ENCODE results near the gene MYO1D. TPM values are rescaled to one million over a fixed set of nuclear protein-coding genes. Genes with fewer than 3 reads are reported as not detected.
A peak's percentile ranks its signal among the peaks of the same experiment; 100 is the strongest.

MYO1D gene
- total and polyA plus RNA-seq, 5 experiments from 2014 or later = 1.3 to 9.7 (median 3.1) TPM

DNA sequence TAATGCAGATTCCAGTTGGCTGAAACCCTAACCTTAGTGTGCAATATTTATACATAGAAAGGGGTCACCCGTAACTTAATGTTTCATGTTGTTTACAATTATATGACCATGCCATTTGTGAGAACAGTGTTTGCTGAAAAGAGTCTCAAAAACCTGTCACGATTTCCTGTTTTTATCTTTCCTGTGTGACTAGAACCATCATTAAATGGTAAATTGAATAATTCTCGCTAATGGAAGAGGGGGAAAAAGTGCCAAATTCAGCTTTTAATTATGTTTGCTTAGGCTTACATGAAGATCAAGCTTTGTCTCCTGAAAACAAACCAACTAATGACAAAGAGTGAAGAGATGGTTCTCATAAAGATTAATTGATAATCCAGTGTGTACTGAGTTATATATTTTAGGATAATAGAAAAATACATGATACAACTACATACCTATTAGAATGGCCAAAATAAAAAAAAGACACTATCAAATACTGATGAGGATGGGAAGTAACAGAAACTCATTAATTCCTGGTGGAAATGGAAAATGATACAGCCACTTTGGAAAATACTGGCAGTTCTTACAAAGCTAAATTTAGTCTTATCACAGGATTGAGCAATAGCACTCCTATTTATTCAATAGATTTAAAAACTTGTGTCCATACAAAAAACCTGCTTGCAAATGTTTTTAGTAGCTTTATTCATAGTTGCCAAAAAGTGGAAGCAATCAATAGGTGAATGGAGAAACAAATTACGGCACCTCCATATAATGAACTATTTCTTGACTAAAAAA lies 248.5 kb downstream of the MYO1D start:
- Mint-ChIP-seq H3K36me3 (no peaks in the 10 kb centered on the region), H3K4me1 (no peaks in the 10 kb centered on the region), H3K27ac (no peak overlapping the region), H3K27me3 (peaks cover 0 to 2% (median 0%) of the 10 kb centered on the region in 5 donors), H3K4me3 (no peak overlapping the region), H3K9me3 (no peaks in the 10 kb centered on the region)
- ATAC-seq (no peak), DNase-seq (no peak)
- POLR2A ChIA-PET = no interaction called here

DNA sequence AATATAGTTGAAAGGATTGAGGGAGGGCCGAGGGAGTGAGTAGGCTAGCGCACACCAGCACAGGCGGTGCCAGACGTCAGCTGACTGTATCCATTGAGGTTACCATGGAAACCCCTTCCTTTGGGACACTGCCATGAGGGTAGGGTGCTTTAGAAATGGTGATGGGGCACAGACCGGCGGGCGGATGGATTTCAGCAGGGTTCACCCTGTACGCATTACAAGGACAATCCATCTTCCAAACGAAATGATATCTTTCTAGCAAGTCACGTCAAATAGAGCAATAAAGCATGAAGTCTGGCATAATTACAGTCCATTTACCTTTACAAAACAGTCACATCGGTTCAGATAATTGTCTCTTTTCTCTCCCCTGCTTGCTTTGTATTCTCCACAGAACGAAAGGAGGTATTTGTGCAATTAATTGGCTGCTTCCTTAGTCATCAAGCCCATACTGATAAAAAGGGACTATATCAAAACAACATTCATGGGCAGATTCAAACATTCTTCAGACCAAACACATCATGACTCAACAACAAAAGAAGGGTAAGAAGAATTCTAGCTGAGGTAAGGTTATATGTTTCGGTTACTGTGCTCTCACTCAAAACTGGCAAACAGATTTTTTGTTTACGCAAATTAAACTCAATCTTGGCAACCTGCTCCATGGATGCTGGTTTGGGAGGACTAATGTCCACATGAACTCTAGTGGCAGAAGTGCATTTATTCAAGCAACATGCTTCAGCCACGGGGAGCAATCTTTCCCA lies 249.5 kb downstream of the MYO1D start:
- Mint-ChIP-seq H3K4me3 (no peak overlapping the region), H3K27ac (no peak overlapping the region), H3K9me3 (no peaks in the 10 kb centered on the region), H3K36me3 (no peaks in the 10 kb centered on the region), H3K27me3 (peaks cover 0 to 2% (median 0%) of the 10 kb centered on the region in 5 donors), H3K4me1 (no peaks in the 10 kb centered on the region)
- POLR2A ChIA-PET = no interaction called here
- no peak for DNase-seq
- no peak for ATAC-seq

DNA sequence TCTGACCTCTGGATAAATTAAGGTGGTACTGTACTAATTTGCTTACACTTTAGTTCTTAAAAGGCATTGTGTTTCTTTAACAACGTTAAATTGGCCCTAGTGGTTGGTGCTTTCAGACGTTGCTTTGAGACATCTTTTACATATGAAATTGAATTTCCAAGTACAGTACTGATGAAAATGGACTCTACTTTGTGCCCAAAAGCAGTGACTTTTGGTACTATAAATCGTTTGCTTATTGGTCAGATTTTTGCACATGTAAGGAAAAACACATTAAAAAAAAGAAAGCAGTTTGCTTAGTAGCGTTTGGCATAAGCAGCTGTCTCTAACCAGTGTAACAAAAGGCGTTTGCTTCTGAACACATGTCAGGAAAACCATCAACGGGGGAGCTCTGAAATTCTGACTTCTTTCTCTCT lies 250.5 kb downstream of the MYO1D start:
- peaks cover 0 to 2% (median 0%) of the 10 kb centered on the region in 5 donors for H3K27me3 Mint-ChIP-seq
- POLR2A ChIA-PET = no interaction called here
- no peaks in the 10 kb centered on the region for H3K9me3 Mint-ChIP-seq
- no peak for ATAC-seq
- no peak for DNase-seq
- H3K36me3 Mint-ChIP-seq = no peaks in the 10 kb centered on the region
- H3K4me3 Mint-ChIP-seq = no peak overlapping the region
- H3K27ac Mint-ChIP-seq = no peak overlapping the region
- H3K4me1 Mint-ChIP-seq = no peaks in the 10 kb centered on the region

DNA sequence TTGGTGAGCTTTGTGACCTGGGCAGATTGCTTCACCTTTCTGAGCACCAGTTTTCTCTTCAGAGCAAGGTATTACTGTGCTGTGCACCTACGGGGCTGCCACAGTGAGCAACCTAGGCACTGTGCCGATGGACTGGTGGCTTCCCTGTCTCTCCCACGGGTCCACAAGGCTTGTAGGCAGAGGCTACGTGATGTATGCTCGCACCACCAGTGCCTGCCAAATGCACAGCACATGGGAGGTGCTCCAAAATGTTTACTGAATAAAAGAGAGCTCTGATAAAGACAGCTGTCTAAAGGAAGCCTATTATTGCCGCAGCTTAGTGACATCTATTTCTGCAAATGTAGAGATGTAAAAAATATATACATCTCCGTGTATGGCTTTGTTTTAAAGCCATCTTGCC lies 251.0 kb downstream of the MYO1D start:
- DNase-seq (no peak), ATAC-seq (no peak)
- Mint-ChIP-seq H3K4me1 (no peaks in the 10 kb centered on the region), H3K27ac (no peak overlapping the region), H3K4me3 (no peak overlapping the region), H3K9me3 (no peaks in the 10 kb centered on the region), H3K27me3 (peaks cover 0 to 2% (median 0%) of the 10 kb centered on the region in 5 donors), H3K36me3 (no peaks in the 10 kb centered on the region)
- POLR2A ChIA-PET = no interaction called here

DNA sequence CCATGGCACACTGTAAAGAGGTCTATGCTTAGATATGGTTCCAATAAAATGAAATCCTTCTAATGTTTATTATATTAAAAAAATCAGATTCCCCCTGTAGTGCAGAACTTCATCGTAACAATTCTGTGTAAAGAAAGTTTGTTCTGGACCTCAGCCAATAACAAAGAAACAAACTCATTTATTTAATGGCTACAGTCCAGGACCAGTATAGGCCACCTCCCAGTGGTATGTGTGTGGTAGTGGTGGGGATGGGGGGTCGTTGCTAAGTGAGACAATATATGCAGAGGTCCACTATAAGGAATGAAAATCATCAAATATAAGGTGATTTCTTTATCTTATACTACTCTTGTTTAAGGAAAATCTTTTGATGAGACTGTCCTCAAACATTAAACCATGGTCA lies 253.7 kb downstream of the MYO1D start:
- no peak for DNase-seq
- Mint-ChIP-seq H3K4me1 (no peaks in the 10 kb centered on the region), H3K4me3 (no peak overlapping the region), H3K36me3 (no peaks in the 10 kb centered on the region), H3K9me3 (no peaks in the 10 kb centered on the region), H3K27me3 (no peaks in the 10 kb centered on the region), H3K27ac (no peak overlapping the region)
- ATAC-seq = no peak
- POLR2A ChIA-PET = no interaction called here

DNA sequence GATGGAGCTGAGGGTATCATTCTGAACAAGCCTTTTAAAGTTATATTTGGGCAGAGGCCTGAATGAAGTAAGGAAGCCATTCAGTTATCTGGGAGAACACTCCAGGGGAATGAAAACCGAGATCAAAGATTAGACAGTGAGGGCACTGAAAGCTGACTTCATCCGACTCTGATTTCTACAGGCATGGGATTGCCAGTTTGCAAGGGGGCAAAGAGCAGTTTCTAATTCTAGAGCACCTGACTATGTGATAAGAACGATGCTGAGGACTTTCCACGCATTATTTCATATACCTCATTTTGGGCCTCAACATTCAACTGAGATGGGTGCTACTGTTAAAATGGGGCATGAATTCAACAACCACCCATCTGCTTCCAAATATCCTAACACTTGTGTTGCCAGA lies 254.4 kb downstream of the MYO1D start:
- DNase-seq = no peak
- Mint-ChIP-seq H3K27ac (no peak overlapping the region), H3K9me3 (no peaks in the 10 kb centered on the region), H3K4me3 (no peak overlapping the region), H3K36me3 (no peaks in the 10 kb centered on the region), H3K27me3 (no peaks in the 10 kb centered on the region), H3K4me1 (no peaks in the 10 kb centered on the region)
- no peak for ATAC-seq
- POLR2A ChIA-PET = no interaction called here

DNA sequence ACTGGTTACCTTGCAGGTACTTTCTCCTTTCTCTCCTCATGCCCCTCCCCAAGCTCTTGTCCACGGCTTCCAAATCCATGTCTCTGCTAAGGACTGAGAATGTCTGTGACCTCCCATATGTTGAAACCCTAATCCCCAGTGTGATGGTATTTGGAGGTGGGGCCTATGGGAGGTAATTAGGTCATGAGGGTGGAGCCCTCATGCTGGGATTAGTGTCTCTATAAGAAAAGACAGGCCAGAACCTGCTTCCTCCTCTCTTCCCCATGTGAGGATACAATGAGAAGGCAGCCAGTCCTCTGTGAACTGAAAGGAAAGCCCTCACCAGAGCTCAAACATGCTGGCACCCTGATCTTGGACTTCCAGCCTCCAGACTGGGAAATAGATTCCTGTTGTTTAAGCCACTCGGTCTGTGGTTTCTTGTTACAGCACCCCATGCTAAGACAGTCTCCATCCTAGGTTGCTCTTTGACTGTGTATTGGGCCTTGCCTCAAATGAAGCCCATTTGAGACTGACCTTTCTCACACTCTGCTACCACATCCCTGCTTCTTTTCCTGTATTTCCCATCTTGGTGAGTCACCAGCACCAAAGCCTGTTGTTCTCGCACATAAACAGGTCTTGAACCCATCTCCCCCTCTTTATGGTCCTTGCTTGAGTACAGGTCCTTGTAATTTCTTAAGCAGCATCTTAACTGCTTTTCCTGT lies 255.2 kb downstream of the MYO1D start:
- DNase-seq = no peak
- no peaks in the 10 kb centered on the region for H3K9me3 Mint-ChIP-seq

DNA sequence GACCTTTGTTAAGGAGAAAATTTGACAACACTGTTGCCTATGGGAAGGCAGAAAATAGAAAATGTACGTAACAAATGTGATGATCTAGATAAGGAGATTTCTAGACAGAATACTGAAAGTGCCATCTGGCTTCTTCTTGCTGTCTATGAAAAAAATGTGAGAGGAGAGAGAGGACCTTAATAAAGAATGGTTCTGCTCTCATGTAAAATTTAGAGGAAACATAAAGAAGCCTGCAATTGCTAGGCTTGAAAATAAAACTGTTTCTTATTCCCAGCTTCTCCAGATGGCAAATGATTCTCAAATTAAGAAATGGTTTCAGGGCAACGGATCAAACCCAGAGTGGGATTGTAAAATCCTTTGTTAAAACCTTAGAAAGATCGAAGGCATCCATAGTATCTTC lies 261.6 kb downstream of the MYO1D start:
- no peaks in the 10 kb centered on the region for H3K27me3 Mint-ChIP-seq
- DNase-seq = no peak
- no peak overlapping the region for H3K4me3 Mint-ChIP-seq
- ATAC-seq = no peak
- no peaks in the 10 kb centered on the region for H3K36me3 Mint-ChIP-seq
- H3K9me3 Mint-ChIP-seq = no peaks in the 10 kb centered on the region
- H3K27ac Mint-ChIP-seq = peak overlapping the region in 1 of 10 donors; percentile 23
- H3K4me1 Mint-ChIP-seq = no peaks in the 10 kb centered on the region
- POLR2A ChIA-PET = no interaction called here

More for the DNA sequence above, 255.2 kb downstream of the MYO1D start:
- peak overlapping the region in 1 of 10 donors; percentile 50 for H3K27ac Mint-ChIP-seq
- POLR2A ChIA-PET = interaction anchor here (0.6 kb wide), 1 partner anchor 697 kb away, joined by 3 read pairs; no protein-coding TSS in a partner anchor
- no peaks in the 10 kb centered on the region for H3K27me3 Mint-ChIP-seq
- no peak for ATAC-seq
- H3K4me3 Mint-ChIP-seq = no peak overlapping the region
- H3K4me1 Mint-ChIP-seq = no peaks in the 10 kb centered on the region
- no peaks in the 10 kb centered on the region for H3K36me3 Mint-ChIP-seq

DNA sequence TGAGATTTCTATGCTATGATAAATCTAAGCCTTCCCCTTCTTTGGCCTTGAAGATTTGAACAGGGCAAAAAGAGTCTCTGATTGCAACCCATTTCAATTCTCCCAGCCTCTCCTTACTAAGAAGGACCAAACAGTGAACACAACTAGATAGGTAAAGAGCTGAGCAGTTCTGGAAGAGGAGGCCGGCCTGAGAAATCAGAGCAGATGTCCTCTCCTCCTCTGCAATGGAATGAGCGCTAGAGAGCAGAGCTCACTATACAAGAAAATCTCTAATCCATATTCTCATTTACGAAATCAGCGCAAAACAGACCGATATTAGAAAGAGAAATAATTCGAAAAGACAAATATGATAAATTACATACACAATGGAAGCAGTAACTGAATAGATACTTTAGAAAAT lies 266.0 kb downstream of the MYO1D start:
- Mint-ChIP-seq H3K4me1 (peaks cover 5 to 9% (median 7%) of the 10 kb centered on the region in 4 donors), H3K4me3 (no peak overlapping the region), H3K9me3 (no peaks in the 10 kb centered on the region), H3K36me3 (no peaks in the 10 kb centered on the region), H3K27ac (peak overlapping the region in 1 of 10 donors; percentile 35), H3K27me3 (peaks cover 0 to 2% (median 0%) of the 10 kb centered on the region in 5 donors)
- no peak for ATAC-seq
- no peak for DNase-seq
- POLR2A ChIA-PET = no interaction called here

DNA sequence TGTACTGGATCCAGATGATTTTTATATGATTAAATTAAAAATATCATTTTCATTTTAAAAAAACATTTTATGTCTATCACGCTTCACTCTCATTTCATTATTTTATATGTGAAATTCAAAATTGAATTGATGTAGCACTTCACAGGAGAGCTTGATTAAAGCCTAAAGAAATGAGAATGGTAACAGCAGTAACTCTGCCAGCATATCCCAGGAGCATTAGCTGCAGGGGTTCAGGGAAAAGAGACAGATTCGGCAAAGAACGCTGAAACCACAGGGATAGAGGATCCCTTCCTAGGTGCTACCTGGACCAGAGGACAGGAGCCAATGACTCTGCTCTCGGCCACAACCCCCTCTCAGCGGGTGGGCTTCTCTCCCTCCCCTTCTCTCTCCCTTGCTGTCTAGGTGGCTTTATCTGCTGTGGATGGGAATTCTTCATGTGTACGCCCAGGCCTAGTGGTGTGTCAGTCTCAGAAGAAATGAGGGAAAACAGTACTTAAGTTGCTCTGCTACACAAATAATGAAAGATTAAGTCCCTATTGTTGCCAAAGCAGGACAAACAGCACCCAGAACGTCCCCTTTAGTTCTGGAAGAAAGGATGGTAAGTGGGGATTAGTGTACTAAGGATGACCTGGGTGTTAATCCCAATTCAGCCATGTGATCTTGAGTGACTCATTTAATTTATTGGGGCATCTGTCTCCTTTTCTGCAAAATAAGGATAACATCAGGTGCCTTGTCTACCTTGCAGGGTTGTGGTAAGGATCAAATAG lies 266.9 kb downstream of the MYO1D start:
- peaks cover 5 to 9% (median 7%) of the 10 kb centered on the region in 4 donors for H3K4me1 Mint-ChIP-seq
- ATAC-seq (no peak), DNase-seq (no peak)
- no peaks in the 10 kb centered on the region for H3K9me3 Mint-ChIP-seq
- no peak overlapping the region for H3K27ac Mint-ChIP-seq
- H3K4me3 Mint-ChIP-seq = no peak overlapping the region
- H3K36me3 Mint-ChIP-seq = no peaks in the 10 kb centered on the region
- peaks cover 0 to 2% (median 0%) of the 10 kb centered on the region in 5 donors for H3K27me3 Mint-ChIP-seq
- POLR2A ChIA-PET = no interaction called here

DNA sequence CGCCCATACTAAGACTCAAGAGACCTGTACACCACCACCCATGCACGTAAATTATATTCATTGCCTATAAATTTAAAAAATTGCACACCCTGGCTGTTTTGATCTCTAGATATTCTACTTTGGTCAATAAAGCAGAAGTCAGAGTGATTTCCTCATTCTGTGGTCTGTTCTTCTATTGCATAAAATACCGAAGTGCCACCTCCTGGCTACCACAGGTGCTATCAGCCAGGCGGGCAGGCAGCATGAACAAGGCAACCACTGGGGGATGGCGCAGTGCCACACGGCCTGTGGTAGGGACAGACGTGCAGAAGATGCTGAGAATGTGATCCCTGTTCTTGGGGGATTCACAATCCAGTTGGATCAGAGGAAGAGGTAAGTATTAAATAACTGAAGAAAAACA lies 267.8 kb downstream of the MYO1D start:
- Mint-ChIP-seq H3K27ac (peak overlapping the region in 2 of 10 donors; percentile 1 to 65), H3K36me3 (peaks cover 0 to 3% (median 0%) of the 10 kb centered on the region in 3 donors), H3K9me3 (no peaks in the 10 kb centered on the region), H3K4me3 (no peak overlapping the region), H3K4me1 (peaks cover 5 to 9% (median 7%) of the 10 kb centered on the region in 4 donors), H3K27me3 (peaks cover 0 to 2% (median 0%) of the 10 kb centered on the region in 5 donors)
- ATAC-seq = peak; percentile 100
- POLR2A ChIA-PET = interaction anchor here (0.7 to 1.4 kb wide), 4 partner anchors 89 to 136 kb away, joined by 3 to 5 read pairs (median 4); partner anchors contain the start of gene CDK5R1
- DNase-seq = peak; percentile 51 to 91 (median 72)

DNA sequence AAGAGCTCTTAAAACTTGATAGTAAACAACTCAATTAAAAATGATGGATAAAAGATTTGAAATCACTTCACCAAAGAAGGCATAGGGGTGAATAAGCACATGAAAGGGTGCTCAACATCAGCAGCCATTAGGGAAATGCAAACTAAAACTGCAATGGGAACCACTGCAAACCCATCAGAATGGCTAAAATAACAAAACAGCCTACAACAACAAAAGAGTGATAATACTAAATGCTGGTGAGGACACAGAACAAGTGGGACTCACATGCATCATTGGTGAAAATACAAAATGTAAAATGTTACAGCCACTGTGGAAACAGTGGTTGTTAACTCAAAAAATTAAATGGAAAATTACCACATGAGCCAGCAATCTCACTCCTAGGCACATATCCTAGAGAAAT lies 268.7 kb downstream of the MYO1D start:
- Mint-ChIP-seq H3K27me3 (peaks cover 0 to 2% (median 0%) of the 10 kb centered on the region in 5 donors), H3K4me3 (no peak overlapping the region), H3K9me3 (no peaks in the 10 kb centered on the region), H3K27ac (no peak overlapping the region), H3K4me1 (peaks cover 5 to 9% (median 7%) of the 10 kb centered on the region in 4 donors), H3K36me3 (peaks cover 0 to 5% (median 0%) of the 10 kb centered on the region in 3 donors)
- ATAC-seq = no peak
- no peak for DNase-seq
- POLR2A ChIA-PET = interaction anchor here (0.7 to 1.4 kb wide), 4 partner anchors 89 to 136 kb away, joined by 3 to 5 read pairs (median 4); partner anchors contain the start of gene CDK5R1

Data from naive thymus-derived CD8-positive, alpha-beta T cell (primary cell).